Stimulated activated naive CD8-positive, alpha-beta T cell treated with anti-CD3 and anti-CD28 coated beads, Interleukin-15, Interleukin-2, amounts not matched to agents 100 U/mL and 50 U/mL, for 24 hours (primary cell): ENCODE data around the gene PRKN.

Experiments used
- ATAC-seq: fragments of 150-1000 bp; cut with Tn5 transposase; one replicate; pipeline ENCODE4 v1.10.0; 2021
- DNase-seq: peaks from one replicate; pipeline ENCODE4 v3.0.0; 2021

PRKN gene

DNA sequence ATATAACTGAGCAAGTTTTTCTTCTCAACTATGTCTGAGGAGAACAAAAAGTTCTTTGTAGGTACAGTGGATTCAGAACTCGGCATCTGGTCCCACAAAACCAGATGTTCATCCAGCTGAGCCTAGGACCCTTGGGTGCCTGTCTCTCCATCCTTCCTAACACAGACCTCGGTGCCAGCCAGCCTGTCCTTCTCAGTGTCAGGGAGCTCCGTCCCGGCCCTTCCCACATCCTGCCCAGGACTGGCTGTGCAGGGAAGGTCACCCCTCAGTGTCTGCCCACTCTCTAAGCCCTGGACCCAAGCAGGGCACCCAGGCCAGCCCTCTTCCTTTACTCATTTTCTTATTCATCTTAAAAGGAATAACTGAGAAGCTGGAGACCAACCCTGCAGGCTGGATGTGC, 1421.7 kb downstream of the PRKN start:
- ATAC-seq = no peak
- DNase-seq = no peak

DNA sequence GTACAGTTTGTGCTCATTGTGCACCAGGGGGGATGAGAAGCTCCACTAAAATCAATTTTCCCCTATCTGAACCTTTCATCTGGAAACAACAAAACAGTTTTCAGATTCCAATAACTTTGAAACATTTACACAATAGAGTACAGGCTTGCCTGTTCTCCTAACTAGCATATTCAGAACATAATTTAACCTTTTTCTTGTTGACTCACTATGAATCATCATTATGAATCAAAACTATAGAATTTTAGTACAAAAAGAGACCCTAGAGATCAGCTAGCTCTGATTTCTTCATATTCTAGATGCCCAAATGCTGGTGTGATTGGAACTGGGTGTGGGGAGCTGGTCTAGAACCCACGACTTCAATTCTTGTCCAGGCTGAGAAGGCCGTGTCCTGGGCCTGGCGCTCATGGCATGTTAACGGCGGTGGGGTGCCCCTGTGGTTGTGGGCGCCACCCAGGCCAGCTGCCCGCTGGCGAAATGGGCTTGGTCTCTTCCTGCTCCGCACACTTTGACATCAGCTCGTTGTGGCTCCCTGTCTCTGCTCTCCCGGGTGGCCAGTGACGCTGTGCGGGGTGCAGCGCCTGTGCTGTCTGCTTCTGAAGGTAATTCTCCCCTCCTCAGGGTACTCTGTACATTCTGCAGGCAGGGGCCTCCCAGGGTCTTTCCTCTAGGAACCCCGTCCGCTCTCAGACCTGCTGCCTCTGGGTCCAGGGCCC, 1423.8 kb downstream of the PRKN start:
- ATAC-seq (peak; percentile 14), DNase-seq (no peak)

DNA sequence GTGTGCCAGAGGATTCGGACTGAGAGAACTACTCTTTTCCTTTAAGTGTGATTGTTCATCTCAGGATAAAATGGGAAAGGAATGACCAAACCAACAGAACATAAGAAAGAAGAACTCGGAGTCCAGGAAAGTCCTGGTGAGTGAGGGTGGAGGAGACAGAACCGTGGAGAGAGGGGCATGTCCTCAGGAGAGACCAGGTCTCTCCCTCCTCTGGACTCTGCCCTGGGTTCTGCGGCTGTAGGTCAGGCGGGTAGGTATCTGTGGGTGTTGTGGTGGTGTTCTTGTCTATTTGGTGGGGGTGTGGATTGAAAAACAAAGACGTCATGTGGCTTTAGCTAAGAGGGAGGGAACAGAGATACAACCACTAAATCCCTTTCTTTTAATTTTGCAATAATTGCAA, 1424.6 kb downstream of the PRKN start:
- ATAC-seq (no peak), DNase-seq (no peak)

DNA sequence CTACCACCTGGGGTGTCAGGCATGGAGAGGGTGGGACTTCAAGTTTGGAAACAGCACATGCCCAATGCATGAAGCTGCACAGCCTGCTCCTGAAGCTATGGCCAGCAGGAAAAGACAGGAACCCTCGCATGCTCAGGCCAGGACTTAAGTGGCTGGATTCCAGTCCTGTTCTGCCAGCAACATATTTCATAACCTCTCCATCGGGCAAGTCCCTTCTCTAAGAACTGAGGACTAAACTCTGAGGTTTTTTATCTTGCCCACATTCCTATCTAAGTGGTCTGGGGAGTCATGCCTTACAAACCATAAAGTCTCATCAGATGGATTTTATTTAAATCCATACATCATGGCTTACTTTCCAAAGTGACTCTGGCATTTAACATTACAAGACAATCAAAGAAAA, 1426.2 kb downstream of the PRKN start:
- ATAC-seq = no peak
- DNase-seq = no peak

DNA sequence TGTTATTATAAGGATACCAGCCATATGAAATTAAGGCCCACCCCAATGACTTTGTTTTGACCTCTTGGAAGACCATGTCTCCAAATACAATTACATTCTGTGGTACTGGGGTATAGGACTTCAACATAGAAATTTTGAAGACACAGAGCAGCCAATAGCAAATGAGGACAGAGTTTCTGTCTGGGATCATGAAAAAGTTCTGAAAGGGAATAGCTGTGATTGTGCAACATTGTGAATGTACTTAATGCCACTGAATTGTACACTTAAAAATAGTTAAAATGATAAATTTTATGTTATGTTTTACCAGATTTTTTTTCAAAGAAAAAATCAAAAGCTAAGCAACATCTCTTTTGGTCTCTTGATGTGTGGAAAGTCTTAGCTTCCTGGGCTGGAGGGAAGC, 1426.7 kb downstream of the PRKN start:
- ATAC-seq = no peak
- no peak for DNase-seq

DNA sequence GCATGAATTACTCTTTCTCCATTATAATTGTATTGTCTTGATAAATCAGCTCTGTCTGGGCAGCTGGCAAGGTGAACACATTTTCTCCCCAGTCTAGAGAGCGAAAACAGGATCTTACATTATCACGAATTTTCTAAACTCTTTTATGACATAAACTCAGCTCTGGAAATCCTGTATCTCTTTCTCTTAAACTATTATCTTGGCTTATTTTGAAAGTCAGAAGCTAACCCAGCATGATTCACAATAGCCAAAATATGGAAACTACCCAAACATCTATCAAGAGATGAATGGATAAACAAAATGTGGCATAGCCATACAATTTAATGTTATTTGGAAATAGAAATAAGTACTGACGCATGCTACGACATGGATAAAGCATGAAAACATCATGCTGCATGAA, 1427.8 kb downstream of the PRKN start:
- no peak for ATAC-seq
- no peak for DNase-seq
